SU-DHL-6 (cell line): ENCODE data around the gene AJM1.

Experiments
- EZH2phosphoT487 ChIP-seq: fragments of 200-600 bp; sonication (generic), shearing (Covaris generic); conservative IDR thresholded peaks from 2 replicates; pipeline ENCODE4 v1.6.1; 2018; ENCODE audit warnings: mild to moderate bottlenecking, antibody characterized with exemption, low read length, moderate library complexity, mixed read lengths
- TF ChIP-seq, protein P1 (sequence below): fragments of 200-600 bp; sonication (generic); IDR thresholded peaks from one replicate; pipeline ENCODE4 v1.5.1; 2017; ENCODE audit warnings: antibody characterized with exemption, mild to moderate bottlenecking, low read length, moderate library complexity; ENCODE audit not compliant: insufficient read depth, poor library complexity, severe bottlenecking

DNA sequence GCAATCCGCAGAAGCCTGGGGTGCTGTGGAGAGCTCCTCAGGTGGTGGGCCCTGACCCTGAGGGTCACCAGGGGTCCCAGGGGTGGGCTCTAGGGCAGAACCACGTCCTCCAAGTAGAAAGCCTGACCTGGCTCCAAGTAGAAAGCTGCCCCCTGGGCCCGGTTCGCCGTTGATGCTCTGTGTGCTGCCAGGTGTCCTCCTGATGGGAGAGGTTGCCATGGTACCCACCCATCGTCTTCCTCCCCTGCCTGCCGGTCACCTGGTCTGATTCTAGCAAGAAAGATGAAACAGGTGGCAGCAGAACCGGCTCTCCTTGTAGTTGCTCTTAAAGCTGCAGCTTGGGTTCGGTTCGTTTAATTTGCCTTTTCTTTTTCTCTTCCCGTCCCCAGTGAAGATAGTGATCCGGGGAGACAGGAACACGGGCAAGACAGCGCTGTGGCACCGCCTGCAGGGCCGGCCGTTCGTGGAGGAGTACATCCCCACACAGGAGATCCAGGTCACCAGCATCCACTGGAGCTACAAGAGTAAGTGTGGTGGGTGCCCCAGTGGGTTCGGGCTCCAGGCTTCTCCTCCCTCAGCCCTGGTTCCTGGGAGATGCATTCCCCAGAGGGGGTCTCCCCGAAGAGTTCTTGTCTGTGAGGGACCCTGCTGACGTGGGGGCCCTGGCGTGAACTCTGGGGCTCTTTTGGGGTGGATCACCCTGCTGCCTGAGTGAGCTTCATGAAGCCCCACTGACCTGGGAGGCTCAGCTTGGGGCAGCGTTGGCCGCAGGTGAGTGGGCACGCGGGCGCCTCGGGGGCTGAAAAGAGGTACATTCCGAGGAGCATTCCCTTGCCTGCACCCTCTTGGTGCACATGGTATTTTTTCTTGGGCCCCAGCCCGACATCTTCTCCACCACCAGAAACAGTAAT, 18.9 kb upstream of the AJM1 start:
- TF ChIP-seq, protein P1, sequence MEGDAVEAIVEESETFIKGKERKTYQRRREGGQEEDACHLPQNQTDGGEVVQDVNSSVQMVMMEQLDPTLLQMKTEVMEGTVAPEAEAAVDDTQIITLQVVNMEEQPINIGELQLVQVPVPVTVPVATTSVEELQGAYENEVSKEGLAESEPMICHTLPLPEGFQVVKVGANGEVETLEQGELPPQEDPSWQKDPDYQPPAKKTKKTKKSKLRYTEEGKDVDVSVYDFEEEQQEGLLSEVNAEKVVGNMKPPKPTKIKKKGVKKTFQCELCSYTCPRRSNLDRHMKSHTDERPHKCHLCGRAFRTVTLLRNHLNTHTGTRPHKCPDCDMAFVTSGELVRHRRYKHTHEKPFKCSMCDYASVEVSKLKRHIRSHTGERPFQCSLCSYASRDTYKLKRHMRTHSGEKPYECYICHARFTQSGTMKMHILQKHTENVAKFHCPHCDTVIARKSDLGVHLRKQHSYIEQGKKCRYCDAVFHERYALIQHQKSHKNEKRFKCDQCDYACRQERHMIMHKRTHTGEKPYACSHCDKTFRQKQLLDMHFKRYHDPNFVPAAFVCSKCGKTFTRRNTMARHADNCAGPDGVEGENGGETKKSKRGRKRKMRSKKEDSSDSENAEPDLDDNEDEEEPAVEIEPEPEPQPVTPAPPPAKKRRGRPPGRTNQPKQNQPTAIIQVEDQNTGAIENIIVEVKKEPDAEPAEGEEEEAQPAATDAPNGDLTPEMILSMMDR: no peak
- no peak for TF ChIP-seq EZH2phosphoT487
